K562 (cell line): Measurements from ENCODE around the gene SLC35A4. TPM values are rescaled to one million over a fixed set of nuclear protein-coding genes. Genes with fewer than 3 reads are reported as not detected.
A peak's percentile ranks its signal among the peaks of the same experiment; 100 is the strongest.

ENCODE experiments used
- GABPA ChIP-seq: fragments of 200-800 bp; sonication (Bioruptor generic); conservative IDR thresholded peaks from 2 replicates; pipeline ENCODE4 v1.6.1; 2016; ENCODE audit warnings: low read depth, missing genetic modification characterization, missing compliant biosample characterization
- HMGN3 ChIP-seq: IDR thresholded peaks from 2 replicates; pipeline ENCODE4 v1.6.1; 2011; ENCODE audit warnings: borderline replicate concordance, low read depth, mild to moderate bottlenecking, mixed read lengths, low read length; ENCODE audit not compliant: insufficient read length; ENCODE audit errors: extremely low read depth
- MAZ ChIP-seq, 2 experiments: fragments of 450-650 bp in 1 of 2; sonication (generic) in 1 of 2; formaldehyde crosslinking; IDR thresholded peaks in 1 of 2; conservative IDR thresholded peaks in 1 of 2; 2 replicates each; pipeline versions ENCODE4 v1.4.0 to v1.5.0; 2020; ENCODE audit warnings: mild to moderate bottlenecking in 1 of 2, missing genetic modification reagents in 1 of 2
- NCOA6 ChIP-seq: fragments of 450-650 bp; IDR thresholded peaks from 2 replicates; pipeline ENCODE4 v1.6.1; 2017; ENCODE audit warnings: mild to moderate bottlenecking
- PML ChIP-seq: IDR thresholded peaks from 2 replicates; pipeline ENCODE4 v1.6.1; 2012; ENCODE audit warnings: low read length, inconsistent platforms
- ZNF75A ChIP-seq: fragments of 450-650 bp; formaldehyde crosslinking; IDR thresholded peaks from 2 replicates; pipeline ENCODE4 v1.4.0; 2020; ENCODE audit warnings: mild to moderate bottlenecking
- polyA plus RNA-seq, 8 experiments: library from polyadenylated mRNA; depleted of rRNA in 4 of 8; stranded (reverse) in 5 of 8; unstranded in 3 of 8; fragments of >200 nt; fragmentation: Nextera tagmentation in 2 of 8; fragmentation: Illumina TruSeq in 1 of 8; extraction: Ambion mirVana in 2 of 8; extraction: Trizol in 1 of 8; gene quantifications; 2 replicates each; pipeline versions ENCODE4 v1.2.1 to v1.2.3, GENCODE V29; 2011 to 2014; ENCODE audit warnings: inconsistent platforms in 1 of 8, missing spikeins in 1 of 8
- total RNA-seq, 7 experiments: library from RNA; depleted of rRNA in 6 of 7; stranded (reverse); fragments of >200 nt in 6 of 7; fragmentation: Illumina TruSeq in 2 of 7; extraction: Trizol in 2 of 7; gene quantifications; 2 replicates each; pipeline versions ENCODE4 v1.2.1 to v1.2.3, GENCODE V29; 2011 to 2021; ENCODE audit warnings: low replicate concordance in 1 of 7
- TF ChIP-seq, protein P1 (sequence below), 2 experiments: fragments of 450-650 bp; formaldehyde crosslinking in 1 of 2; IDR thresholded peaks; 2 replicates each; pipeline versions ENCODE4 v1.4.0 to v1.6.1; 2014 to 2020; ENCODE audit warnings: mild to moderate bottlenecking in 2 of 2, borderline replicate concordance in 1 of 2, low read depth in 1 of 2
- TF ChIP-seq, protein P2 (sequence below), 2 experiments: IDR thresholded peaks; 2 replicates each; pipeline ENCODE4 v1.6.1; 2011; ENCODE audit warnings: borderline replicate concordance in 1 of 2, control low read depth in 1 of 2, low read depth in 1 of 2, low read length in 1 of 2, mild to moderate bottlenecking in 1 of 2, mixed read lengths in 1 of 2, moderate library complexity in 1 of 2; ENCODE audit not compliant: insufficient read depth in 1 of 2, insufficient read length in 1 of 2, poor library complexity in 1 of 2, severe bottlenecking in 1 of 2; ENCODE audit errors: extremely low read depth in 1 of 2
- TF ChIP-seq, protein P3 (sequence below): fragments of 450-650 bp; IDR thresholded peaks from 2 replicates; pipeline ENCODE4 v1.7.1; 2018; ENCODE audit warnings: mild to moderate bottlenecking, low read depth; ENCODE audit not compliant: partially characterized antibody
- TF ChIP-seq, protein P4 (sequence below): IDR thresholded peaks from 2 replicates; pipeline ENCODE4 v1.6.1; 2011; ENCODE audit warnings: borderline replicate concordance, low read depth, mild to moderate bottlenecking, moderate library complexity, low read length; ENCODE audit not compliant: insufficient read depth, poor library complexity, severe bottlenecking

Gene SLC35A4
- total and polyA plus RNA-seq, 9 of the 15 experiments (the other 6 are each of a cell fraction or from before 2014, with no cell fraction given) = 21.8 to 171 (median 42.5) TPM

DNA sequence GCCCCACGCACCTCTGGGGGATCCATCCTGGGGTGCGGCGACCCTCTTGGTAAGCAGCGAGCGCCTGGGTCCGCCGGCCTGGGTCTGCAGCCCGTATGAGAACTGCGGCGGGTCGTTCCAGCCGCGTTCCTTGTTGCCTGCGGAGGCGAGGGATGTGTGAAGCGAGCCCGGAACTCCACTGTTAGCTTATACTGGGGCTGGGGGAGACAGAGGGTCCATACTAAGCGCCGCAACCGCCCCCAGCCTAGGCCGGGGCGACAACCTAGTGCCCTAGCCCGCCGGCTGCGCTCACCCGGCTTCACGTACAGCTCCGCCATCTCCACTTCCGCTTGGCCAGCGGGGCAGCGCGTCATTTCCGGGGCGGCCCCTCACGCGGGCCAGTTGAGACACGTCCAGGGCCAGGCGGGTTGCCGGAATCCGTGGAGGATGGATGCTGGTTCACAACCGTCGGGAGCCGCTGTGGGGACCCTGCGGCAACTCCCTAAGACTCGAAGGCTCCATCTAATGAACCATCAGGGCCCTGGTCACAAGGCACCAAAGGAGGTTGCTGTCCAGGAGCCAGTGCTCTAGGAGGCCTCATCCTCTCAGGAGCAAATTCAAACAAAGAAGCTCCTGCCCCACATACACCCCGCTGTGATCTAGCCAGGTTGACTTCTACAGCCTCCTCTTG, 7.4 kb upstream of the SLC35A4 start, which contains the start of gene SRA1 (continued):
- TF ChIP-seq MAZ (CRISPR knock-in tag; conservative IDR thresholded peaks at IDR 0.05 in 1 of 2, IDR thresholded peaks at IDR 0.05 in 1 of 2) = peak; percentile 48 to 76
- TF ChIP-seq, protein P1, sequence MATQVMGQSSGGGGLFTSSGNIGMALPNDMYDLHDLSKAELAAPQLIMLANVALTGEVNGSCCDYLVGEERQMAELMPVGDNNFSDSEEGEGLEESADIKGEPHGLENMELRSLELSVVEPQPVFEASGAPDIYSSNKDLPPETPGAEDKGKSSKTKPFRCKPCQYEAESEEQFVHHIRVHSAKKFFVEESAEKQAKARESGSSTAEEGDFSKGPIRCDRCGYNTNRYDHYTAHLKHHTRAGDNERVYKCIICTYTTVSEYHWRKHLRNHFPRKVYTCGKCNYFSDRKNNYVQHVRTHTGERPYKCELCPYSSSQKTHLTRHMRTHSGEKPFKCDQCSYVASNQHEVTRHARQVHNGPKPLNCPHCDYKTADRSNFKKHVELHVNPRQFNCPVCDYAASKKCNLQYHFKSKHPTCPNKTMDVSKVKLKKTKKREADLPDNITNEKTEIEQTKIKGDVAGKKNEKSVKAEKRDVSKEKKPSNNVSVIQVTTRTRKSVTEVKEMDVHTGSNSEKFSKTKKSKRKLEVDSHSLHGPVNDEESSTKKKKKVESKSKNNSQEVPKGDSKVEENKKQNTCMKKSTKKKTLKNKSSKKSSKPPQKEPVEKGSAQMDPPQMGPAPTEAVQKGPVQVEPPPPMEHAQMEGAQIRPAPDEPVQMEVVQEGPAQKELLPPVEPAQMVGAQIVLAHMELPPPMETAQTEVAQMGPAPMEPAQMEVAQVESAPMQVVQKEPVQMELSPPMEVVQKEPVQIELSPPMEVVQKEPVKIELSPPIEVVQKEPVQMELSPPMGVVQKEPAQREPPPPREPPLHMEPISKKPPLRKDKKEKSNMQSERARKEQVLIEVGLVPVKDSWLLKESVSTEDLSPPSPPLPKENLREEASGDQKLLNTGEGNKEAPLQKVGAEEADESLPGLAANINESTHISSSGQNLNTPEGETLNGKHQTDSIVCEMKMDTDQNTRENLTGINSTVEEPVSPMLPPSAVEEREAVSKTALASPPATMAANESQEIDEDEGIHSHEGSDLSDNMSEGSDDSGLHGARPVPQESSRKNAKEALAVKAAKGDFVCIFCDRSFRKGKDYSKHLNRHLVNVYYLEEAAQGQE (IDR thresholded peaks at IDR 0.05; ENCODE audit: borderline replicate concordance) = peak; percentile 65
- TF ChIP-seq, protein P1 (CRISPR knock-in tag; IDR thresholded peaks at IDR 0.05; ENCODE audit: low read depth) = peak; percentile 72; the same call in 1 of the 2 replicates
- peak; percentile 96 for TF ChIP-seq GABPA (tag)
- TF ChIP-seq, protein P2, sequence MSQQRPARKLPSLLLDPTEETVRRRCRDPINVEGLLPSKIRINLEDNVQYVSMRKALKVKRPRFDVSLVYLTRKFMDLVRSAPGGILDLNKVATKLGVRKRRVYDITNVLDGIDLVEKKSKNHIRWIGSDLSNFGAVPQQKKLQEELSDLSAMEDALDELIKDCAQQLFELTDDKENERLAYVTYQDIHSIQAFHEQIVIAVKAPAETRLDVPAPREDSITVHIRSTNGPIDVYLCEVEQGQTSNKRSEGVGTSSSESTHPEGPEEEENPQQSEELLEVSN (IDR thresholded peaks at IDR 0.05; ENCODE audit: borderline replicate concordance in 1 of 2, extremely low read depth in 1 of 2, insufficient read depth in 1 of 2, insufficient read length in 1 of 2, low read depth in 1 of 2, low read length in 1 of 2, poor library complexity in 1 of 2, severe bottlenecking in 1 of 2) = peak in 1 of 2 experiments; percentile 75
- TF ChIP-seq NCOA6 = peak; percentile 42; the same call in 1 of the 2 replicates
- no peak for TF ChIP-seq ZNF75A (CRISPR knock-in tag)
- TF ChIP-seq, protein P3, sequence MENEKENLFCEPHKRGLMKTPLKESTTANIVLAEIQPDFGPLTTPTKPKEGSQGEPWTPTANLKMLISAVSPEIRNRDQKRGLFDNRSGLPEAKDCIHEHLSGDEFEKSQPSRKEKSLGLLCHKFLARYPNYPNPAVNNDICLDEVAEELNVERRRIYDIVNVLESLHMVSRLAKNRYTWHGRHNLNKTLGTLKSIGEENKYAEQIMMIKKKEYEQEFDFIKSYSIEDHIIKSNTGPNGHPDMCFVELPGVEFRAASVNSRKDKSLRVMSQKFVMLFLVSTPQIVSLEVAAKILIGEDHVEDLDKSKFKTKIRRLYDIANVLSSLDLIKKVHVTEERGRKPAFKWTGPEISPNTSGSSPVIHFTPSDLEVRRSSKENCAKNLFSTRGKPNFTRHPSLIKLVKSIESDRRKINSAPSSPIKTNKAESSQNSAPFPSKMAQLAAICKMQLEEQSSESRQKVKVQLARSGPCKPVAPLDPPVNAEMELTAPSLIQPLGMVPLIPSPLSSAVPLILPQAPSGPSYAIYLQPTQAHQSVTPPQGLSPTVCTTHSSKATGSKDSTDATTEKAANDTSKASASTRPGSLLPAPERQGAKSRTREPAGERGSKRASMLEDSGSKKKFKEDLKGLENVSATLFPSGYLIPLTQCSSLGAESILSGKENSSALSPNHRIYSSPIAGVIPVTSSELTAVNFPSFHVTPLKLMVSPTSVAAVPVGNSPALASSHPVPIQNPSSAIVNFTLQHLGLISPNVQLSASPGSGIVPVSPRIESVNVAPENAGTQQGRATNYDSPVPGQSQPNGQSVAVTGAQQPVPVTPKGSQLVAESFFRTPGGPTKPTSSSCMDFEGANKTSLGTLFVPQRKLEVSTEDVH = peak; percentile 72
- TF ChIP-seq, protein P4, sequence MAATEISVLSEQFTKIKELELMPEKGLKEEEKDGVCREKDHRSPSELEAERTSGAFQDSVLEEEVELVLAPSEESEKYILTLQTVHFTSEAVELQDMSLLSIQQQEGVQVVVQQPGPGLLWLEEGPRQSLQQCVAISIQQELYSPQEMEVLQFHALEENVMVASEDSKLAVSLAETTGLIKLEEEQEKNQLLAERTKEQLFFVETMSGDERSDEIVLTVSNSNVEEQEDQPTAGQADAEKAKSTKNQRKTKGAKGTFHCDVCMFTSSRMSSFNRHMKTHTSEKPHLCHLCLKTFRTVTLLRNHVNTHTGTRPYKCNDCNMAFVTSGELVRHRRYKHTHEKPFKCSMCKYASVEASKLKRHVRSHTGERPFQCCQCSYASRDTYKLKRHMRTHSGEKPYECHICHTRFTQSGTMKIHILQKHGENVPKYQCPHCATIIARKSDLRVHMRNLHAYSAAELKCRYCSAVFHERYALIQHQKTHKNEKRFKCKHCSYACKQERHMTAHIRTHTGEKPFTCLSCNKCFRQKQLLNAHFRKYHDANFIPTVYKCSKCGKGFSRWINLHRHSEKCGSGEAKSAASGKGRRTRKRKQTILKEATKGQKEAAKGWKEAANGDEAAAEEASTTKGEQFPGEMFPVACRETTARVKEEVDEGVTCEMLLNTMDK = no peak
- TF ChIP-seq PML = peak; percentile 79
- TF ChIP-seq HMGN3 = peak; percentile 72
